HEK293 (cell line): ENCODE results near the gene MDN1.
A peak's percentile ranks its signal among the peaks of the same experiment; 100 is the strongest.

ENCODE experiments used
- GLIS1 ChIP-seq: fragments of 450-650 bp; formaldehyde crosslinking; IDR thresholded peaks from 2 replicates; pipeline ENCODE4 v1.5.1; 2016; ENCODE audit warnings: missing biosample characterization, missing genetic modification characterization
- KLF1 ChIP-seq: fragments of 450-650 bp; formaldehyde crosslinking; IDR thresholded peaks from 2 replicates; pipeline ENCODE4 v1.5.1; 2016; ENCODE audit warnings: missing biosample characterization, missing genetic modification characterization
- ZBTB8A ChIP-seq: fragments of 450-650 bp; formaldehyde crosslinking; IDR thresholded peaks from 2 replicates; pipeline ENCODE4 v1.5.1; 2016; ENCODE audit warnings: missing biosample characterization, missing genetic modification characterization
- ZEB2 ChIP-seq: fragments of 450-650 bp; formaldehyde crosslinking; IDR thresholded peaks from 2 replicates; pipeline ENCODE4 v1.5.1; 2016; ENCODE audit warnings: missing biosample characterization, missing genetic modification characterization
- ZNF10 ChIP-seq: fragments of 450-650 bp; formaldehyde crosslinking; IDR thresholded peaks from 2 replicates; pipeline ENCODE4 v1.5.1; 2017; ENCODE audit warnings: missing biosample characterization, missing genetic modification characterization
- ZNF169 ChIP-seq: fragments of 450-650 bp; formaldehyde crosslinking; IDR thresholded peaks from 2 replicates; pipeline ENCODE4 v1.5.1; 2016; ENCODE audit warnings: missing biosample characterization, missing genetic modification characterization
- ZNF184 ChIP-seq: fragments of 450-650 bp; IDR thresholded peaks from 2 replicates; pipeline ENCODE4 v1.5.1; 2018; ENCODE audit warnings: missing biosample characterization, mild to moderate bottlenecking, missing genetic modification characterization
- ZNF223 ChIP-seq: fragments of 450-650 bp; formaldehyde crosslinking; IDR thresholded peaks from 2 replicates; pipeline ENCODE4 v1.5.1; 2016; ENCODE audit warnings: missing biosample characterization, missing genetic modification characterization
- ZNF354C ChIP-seq: fragments of 450-650 bp; formaldehyde crosslinking; IDR thresholded peaks from 2 replicates; pipeline ENCODE4 v1.5.1; 2016; ENCODE audit warnings: missing biosample characterization, missing genetic modification characterization, low read depth, borderline replicate concordance
- ZNF394 ChIP-seq: fragments of 450-650 bp; formaldehyde crosslinking; IDR thresholded peaks from 2 replicates; pipeline ENCODE4 v1.5.1; 2016; ENCODE audit warnings: missing biosample characterization, missing genetic modification characterization, mild to moderate bottlenecking, moderate library complexity, borderline replicate concordance
- ZNF529 ChIP-seq: fragments of 450-650 bp; formaldehyde crosslinking; IDR thresholded peaks from 2 replicates; pipeline ENCODE4 v1.5.1; 2017; ENCODE audit warnings: missing genetic modification characterization, missing biosample characterization; ENCODE audit not compliant: insufficient replicate concordance
- ZNF596 ChIP-seq: fragments of 450-650 bp; IDR thresholded peaks from 2 replicates; pipeline ENCODE4 v1.5.0; 2018; ENCODE audit warnings: missing biosample characterization, mild to moderate bottlenecking, missing genetic modification characterization, moderate library complexity
- ZNF600 ChIP-seq: fragments of 450-650 bp; formaldehyde crosslinking; IDR thresholded peaks from 2 replicates; pipeline ENCODE4 v1.5.1; 2016; ENCODE audit warnings: missing biosample characterization, missing genetic modification characterization
- ZNF624 ChIP-seq: fragments of 450-650 bp; formaldehyde crosslinking; IDR thresholded peaks from 2 replicates; pipeline ENCODE4 v1.5.1; 2017; ENCODE audit warnings: missing biosample characterization, missing genetic modification characterization
- ZNF664 ChIP-seq: fragments of 450-650 bp; formaldehyde crosslinking; IDR thresholded peaks from 2 replicates; pipeline ENCODE4 v1.5.1; 2016; ENCODE audit warnings: missing biosample characterization, missing genetic modification characterization
- ZNF677 ChIP-seq: fragments of 450-650 bp; IDR thresholded peaks from 2 replicates; pipeline ENCODE4 v1.5.0; 2018; ENCODE audit warnings: missing biosample characterization, mild to moderate bottlenecking, missing genetic modification characterization, moderate library complexity
- ZNF843 ChIP-seq: fragments of 450-650 bp; formaldehyde crosslinking; IDR thresholded peaks from 2 replicates; pipeline ENCODE4 v1.5.1; 2016; ENCODE audit warnings: missing biosample characterization, missing genetic modification characterization
- TF ChIP-seq, protein P1 (sequence below): fragments of 450-650 bp; formaldehyde crosslinking; IDR thresholded peaks from 2 replicates; pipeline ENCODE4 v1.5.1; 2016; ENCODE audit warnings: missing biosample characterization, missing genetic modification characterization
- TF ChIP-seq, protein P2 (sequence below): fragments of 450-650 bp; formaldehyde crosslinking; IDR thresholded peaks from 2 replicates; pipeline ENCODE4 v1.5.1; 2016; ENCODE audit warnings: missing biosample characterization, missing genetic modification characterization, borderline replicate concordance
- TF ChIP-seq, protein P3 (sequence below): fragments of 450-650 bp; formaldehyde crosslinking; IDR thresholded peaks from 2 replicates; pipeline ENCODE4 v1.5.1; 2016; ENCODE audit warnings: missing biosample characterization, missing genetic modification characterization
- TF ChIP-seq, protein P4 (sequence below): fragments of 450-650 bp; formaldehyde crosslinking; IDR thresholded peaks from 2 replicates; pipeline ENCODE4 v1.5.1; 2016; ENCODE audit warnings: missing biosample characterization, missing genetic modification characterization
- TF ChIP-seq, protein P5 (sequence below): fragments of 450-650 bp; formaldehyde crosslinking; optimal IDR thresholded peaks from 2 replicates; pipeline ENCODE3; 2016; ENCODE audit warnings: missing biosample characterization, mild to moderate bottlenecking, missing genetic modification characterization
- TF ChIP-seq, protein P6 (sequence below): fragments of 450-650 bp; formaldehyde crosslinking; IDR thresholded peaks from 2 replicates; pipeline ENCODE4 v1.5.1; 2017; ENCODE audit warnings: missing biosample characterization, missing genetic modification characterization
- TF ChIP-seq, protein P7 (sequence below): fragments of 450-650 bp; formaldehyde crosslinking; IDR thresholded peaks from 2 replicates; pipeline ENCODE4 v1.5.1; 2016; ENCODE audit warnings: missing biosample characterization, missing genetic modification characterization

The MDN1 gene

DNA sequence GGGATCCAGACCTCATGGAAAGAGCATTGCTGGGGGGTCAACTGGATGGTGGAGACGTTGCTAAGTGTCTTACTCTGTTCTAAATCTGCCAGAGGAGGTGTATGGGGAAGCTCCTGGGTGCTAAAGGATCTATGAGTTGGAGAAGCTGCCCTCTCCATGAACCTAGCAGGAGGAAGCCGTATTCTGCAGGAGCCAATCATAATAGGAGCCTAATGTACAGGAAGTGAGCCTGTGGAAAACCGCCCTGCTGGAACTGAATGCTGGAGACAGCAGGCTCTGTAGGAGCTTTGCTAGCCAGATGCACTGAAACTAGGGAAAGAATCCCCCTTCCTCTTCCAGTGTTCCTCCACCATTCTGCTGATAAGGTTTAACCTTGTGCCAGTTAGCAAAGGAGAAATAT is 20.9 kb upstream of the MDN1 start (continued):
- no peak for TF ChIP-seq ZNF10 (tag by site-specific recombination)
- TF ChIP-seq, protein P1, sequence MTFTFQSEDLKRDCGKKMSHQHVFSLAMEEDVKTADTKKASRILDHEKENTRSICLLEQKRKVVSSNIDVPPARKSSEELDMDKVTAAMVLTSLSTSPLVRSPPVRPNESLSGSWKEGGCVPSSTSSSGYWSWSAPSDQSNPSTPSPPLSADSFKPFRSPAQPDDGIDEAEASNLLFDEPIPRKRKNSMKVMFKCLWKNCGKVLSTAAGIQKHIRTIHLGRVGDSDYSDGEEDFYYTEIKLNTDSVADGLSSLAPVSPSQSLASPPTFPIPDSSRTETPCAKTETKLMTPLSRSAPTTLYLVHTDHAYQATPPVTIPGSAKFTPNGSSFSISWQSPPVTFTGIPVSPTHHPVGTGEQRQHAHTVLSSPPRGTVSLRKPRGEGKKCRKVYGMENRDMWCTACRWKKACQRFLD (tag by site-specific recombination) = no peak
- no peak for TF ChIP-seq ZNF677 (tag by site-specific recombination)
- TF ChIP-seq ZNF354C = no peak
- TF ChIP-seq ZNF600 = peak; percentile 61; the same call in 1 of the 2 replicates
- TF ChIP-seq ZBTB8A (tag by site-specific recombination) = no peak
- TF ChIP-seq, protein P2, sequence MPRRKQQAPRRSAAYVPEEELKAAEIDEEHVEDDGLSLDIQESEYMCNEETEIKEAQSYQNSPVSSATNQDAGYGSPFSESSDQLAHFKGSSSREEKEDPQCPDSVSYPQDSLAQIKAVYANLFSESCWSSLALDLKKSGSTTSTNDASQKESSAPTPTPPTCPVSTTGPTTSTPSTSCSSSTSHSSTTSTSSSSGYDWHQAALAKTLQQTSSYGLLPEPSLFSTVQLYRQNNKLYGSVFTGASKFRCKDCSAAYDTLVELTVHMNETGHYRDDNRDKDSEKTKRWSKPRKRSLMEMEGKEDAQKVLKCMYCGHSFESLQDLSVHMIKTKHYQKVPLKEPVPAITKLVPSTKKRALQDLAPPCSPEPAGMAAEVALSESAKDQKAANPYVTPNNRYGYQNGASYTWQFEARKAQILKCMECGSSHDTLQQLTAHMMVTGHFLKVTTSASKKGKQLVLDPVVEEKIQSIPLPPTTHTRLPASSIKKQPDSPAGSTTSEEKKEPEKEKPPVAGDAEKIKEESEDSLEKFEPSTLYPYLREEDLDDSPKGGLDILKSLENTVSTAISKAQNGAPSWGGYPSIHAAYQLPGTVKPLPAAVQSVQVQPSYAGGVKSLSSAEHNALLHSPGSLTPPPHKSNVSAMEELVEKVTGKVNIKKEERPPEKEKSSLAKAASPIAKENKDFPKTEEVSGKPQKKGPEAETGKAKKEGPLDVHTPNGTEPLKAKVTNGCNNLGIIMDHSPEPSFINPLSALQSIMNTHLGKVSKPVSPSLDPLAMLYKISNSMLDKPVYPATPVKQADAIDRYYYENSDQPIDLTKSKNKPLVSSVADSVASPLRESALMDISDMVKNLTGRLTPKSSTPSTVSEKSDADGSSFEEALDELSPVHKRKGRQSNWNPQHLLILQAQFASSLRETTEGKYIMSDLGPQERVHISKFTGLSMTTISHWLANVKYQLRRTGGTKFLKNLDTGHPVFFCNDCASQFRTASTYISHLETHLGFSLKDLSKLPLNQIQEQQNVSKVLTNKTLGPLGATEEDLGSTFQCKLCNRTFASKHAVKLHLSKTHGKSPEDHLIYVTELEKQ (tag by site-specific recombination) = no peak
- TF ChIP-seq ZNF169 (tag by site-specific recombination) = no peak
- no peak for TF ChIP-seq ZNF624 (tag by site-specific recombination)
- no peak for TF ChIP-seq ZNF664 (tag by site-specific recombination)
- TF ChIP-seq, protein P3, sequence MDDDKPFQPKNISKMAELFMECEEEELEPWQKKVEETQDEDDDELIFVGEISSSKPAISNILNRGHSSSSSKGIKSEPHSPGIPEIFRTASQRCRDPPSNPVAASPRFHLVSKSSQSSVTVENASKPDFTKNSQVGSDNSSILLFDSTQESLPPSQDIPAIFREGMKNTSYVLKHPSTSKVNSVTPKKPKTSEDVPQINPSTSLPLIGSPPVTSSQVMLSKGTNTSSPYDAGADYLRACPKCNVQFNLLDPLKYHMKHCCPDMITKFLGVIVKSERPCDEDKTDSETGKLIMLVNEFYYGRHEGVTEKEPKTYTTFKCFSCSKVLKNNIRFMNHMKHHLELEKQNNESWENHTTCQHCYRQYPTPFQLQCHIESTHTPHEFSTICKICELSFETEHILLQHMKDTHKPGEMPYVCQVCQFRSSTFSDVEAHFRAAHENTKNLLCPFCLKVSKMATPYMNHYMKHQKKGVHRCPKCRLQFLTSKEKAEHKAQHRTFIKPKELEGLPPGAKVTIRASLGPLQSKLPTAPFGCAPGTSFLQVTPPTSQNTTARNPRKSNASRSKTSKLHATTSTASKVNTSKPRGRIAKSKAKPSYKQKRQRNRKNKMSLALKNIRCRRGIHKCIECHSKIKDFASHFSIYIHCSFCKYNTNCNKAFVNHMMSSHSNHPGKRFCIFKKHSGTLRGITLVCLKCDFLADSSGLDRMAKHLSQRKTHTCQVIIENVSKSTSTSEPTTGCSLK (tag by site-specific recombination) = no peak
- peak; percentile 39; the same call in 1 of the 2 replicates for TF ChIP-seq GLIS1 (tag by site-specific recombination)
- TF ChIP-seq ZNF843 (tag by site-specific recombination) = no peak
- no peak for TF ChIP-seq ZNF223 (tag by site-specific recombination)
- TF ChIP-seq ZNF184 (tag by site-specific recombination) = no peak
- TF ChIP-seq, protein P4, sequence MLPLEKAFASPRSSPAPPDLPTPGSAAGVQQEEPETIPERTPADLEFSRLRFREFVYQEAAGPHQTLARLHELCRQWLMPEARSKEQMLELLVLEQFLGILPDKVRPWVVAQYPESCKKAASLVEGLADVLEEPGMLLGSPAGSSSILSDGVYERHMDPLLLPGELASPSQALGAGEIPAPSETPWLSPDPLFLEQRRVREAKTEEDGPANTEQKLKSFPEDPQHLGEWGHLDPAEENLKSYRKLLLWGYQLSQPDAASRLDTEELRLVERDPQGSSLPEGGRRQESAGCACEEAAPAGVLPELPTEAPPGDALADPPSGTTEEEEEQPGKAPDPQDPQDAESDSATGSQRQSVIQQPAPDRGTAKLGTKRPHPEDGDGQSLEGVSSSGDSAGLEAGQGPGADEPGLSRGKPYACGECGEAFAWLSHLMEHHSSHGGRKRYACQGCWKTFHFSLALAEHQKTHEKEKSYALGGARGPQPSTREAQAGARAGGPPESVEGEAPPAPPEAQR = no peak
- TF ChIP-seq, protein P5, sequence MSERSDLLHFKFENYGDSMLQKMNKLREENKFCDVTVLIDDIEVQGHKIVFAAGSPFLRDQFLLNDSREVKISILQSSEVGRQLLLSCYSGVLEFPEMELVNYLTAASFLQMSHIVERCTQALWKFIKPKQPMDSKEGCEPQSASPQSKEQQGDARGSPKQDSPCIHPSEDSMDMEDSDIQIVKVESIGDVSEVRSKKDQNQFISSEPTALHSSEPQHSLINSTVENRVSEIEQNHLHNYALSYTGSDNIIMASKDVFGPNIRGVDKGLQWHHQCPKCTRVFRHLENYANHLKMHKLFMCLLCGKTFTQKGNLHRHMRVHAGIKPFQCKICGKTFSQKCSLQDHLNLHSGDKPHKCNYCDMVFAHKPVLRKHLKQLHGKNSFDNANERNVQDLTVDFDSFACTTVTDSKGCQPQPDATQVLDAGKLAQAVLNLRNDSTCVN (tag by site-specific recombination) = no peak
- TF ChIP-seq, protein P6, sequence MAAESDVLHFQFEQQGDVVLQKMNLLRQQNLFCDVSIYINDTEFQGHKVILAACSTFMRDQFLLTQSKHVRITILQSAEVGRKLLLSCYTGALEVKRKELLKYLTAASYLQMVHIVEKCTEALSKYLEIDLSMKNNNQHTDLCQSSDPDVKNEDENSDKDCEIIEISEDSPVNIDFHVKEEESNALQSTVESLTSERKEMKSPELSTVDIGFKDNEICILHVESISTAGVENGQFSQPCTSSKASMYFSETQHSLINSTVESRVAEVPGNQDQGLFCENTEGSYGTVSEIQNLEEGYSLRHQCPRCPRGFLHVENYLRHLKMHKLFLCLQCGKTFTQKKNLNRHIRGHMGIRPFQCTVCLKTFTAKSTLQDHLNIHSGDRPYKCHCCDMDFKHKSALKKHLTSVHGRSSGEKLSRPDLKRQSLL (tag by site-specific recombination) = peak; percentile 69; the same call in 1 of the 2 replicates
- TF ChIP-seq ZNF529 = no peak
- TF ChIP-seq, protein P7, sequence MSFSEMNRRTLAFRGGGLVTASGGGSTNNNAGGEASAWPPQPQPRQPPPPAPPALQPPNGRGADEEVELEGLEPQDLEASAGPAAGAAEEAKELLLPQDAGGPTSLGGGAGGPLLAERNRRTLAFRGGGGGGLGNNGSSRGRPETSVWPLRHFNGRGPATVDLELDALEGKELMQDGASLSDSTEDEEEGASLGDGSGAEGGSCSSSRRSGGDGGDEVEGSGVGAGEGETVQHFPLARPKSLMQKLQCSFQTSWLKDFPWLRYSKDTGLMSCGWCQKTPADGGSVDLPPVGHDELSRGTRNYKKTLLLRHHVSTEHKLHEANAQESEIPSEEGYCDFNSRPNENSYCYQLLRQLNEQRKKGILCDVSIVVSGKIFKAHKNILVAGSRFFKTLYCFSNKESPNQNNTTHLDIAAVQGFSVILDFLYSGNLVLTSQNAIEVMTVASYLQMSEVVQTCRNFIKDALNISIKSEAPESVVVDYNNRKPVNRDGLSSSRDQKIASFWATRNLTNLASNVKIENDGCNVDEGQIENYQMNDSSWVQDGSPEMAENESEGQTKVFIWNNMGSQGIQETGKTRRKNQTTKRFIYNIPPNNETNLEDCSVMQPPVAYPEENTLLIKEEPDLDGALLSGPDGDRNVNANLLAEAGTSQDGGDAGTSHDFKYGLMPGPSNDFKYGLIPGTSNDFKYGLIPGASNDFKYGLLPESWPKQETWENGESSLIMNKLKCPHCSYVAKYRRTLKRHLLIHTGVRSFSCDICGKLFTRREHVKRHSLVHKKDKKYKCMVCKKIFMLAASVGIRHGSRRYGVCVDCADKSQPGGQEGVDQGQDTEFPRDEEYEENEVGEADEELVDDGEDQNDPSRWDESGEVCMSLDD = no peak
- TF ChIP-seq KLF1 (tag by site-specific recombination) = no peak
- TF ChIP-seq ZEB2 = no peak
- no peak for TF ChIP-seq ZNF596 (tag by site-specific recombination)
- TF ChIP-seq ZNF394 (tag by site-specific recombination) = peak; percentile 40; the same call in 1 of the 2 replicates
- TF ChIP-seq, all 188 proteins: peak for 7
